Endodermal cell (in vitro differentiated cells): ENCODE results near the gene SYPL2. TPM values are rescaled to one million over a fixed set of nuclear protein-coding genes. Genes with fewer than 3 reads are reported as not detected.

Source experiments
- DNase-seq: peaks from one replicate; pipeline ENCODE4 v3.0.0-alpha.2; 2017
- H3K27ac ChIP-seq: 2 replicates; pipeline ENCODE4 v1.5.1; 2013; ENCODE audit warnings: mild to moderate bottlenecking, low read depth, low read length, moderate library complexity
- H3K27me3 ChIP-seq: 2 replicates; pipeline ENCODE4 v1.6.1; 2013; ENCODE audit warnings: mild to moderate bottlenecking, low read length, moderate library complexity; ENCODE audit not compliant: insufficient read depth, control insufficient read depth, poor library complexity, severe bottlenecking
- H3K36me3 ChIP-seq: 2 replicates; pipeline ENCODE4 v1.7.0; 2013; ENCODE audit warnings: mild to moderate bottlenecking, low read length, moderate library complexity; ENCODE audit not compliant: control insufficient read depth, insufficient read depth
- H3K4me1 ChIP-seq: one replicate; pipeline ENCODE4 v1.7.0; 2013; ENCODE audit warnings: low read length; ENCODE audit not compliant: control insufficient read depth, insufficient read depth
- H3K4me3 ChIP-seq: 2 replicates; pipeline ENCODE4 v1.5.1; 2013; ENCODE audit warnings: mild to moderate bottlenecking, low read length, moderate library complexity
- H3K9ac ChIP-seq: 2 replicates; pipeline ENCODE4 v1.6.1; 2013; ENCODE audit warnings: mild to moderate bottlenecking, low read length, moderate library complexity; ENCODE audit not compliant: poor library complexity, severe bottlenecking; ENCODE audit errors: extremely low read depth
- H3K9me3 ChIP-seq: 2 replicates; pipeline ENCODE4 v1.6.1; 2013; ENCODE audit warnings: mild to moderate bottlenecking, low read length, moderate library complexity; ENCODE audit not compliant: control insufficient read depth
- H3K27ac Mint-ChIP-seq: 2 replicates; pipeline ENCODE4 v1.8.0; 2020; ENCODE audit warnings: mixed read lengths
- H3K27me3 Mint-ChIP-seq: 2 replicates; pipeline ENCODE4 v1.8.0; 2021; ENCODE audit warnings: mild to moderate bottlenecking, mixed read lengths; ENCODE audit not compliant: insufficient read depth
- H3K36me3 Mint-ChIP-seq: 2 replicates; pipeline ENCODE4 v1.8.0; 2020; ENCODE audit warnings: low read depth, mixed read lengths
- H3K4me1 Mint-ChIP-seq: 2 replicates; pipeline ENCODE4 v1.8.0; 2020; ENCODE audit warnings: mixed read lengths
- H3K4me3 Mint-ChIP-seq: 2 replicates; pipeline ENCODE4 v1.8.0; 2020; ENCODE audit warnings: mild to moderate bottlenecking, moderate library complexity, mixed read lengths
- H3K9me3 Mint-ChIP-seq: 2 replicates; pipeline ENCODE4 v1.8.0; 2020; ENCODE audit warnings: mild to moderate bottlenecking, mixed read lengths
- CTCF ChIP-seq: fragments of 200-600 bp; sonication (generic); conservative IDR thresholded peaks from 2 replicates; pipeline ENCODE4 v1.5.0; 2021; ENCODE audit warnings: antibody characterized with exemption, mild to moderate bottlenecking
- WGBS, 2 experiments: methylation state at CpG; one replicate each; pipeline versions ENCODE4 v1.1.5 to v1.1.7; 2013; ENCODE audit warnings: missing lambda C conversion rate in 2 of 2, mixed read lengths in 1 of 2; ENCODE audit not compliant: insufficient coverage in 1 of 2, insufficient read length in 1 of 2; 5-methylcytosine and 5-hydroxymethylcytosine counted together
- total RNA-seq, 2 donors: library from RNA; stranded (reverse); fragmentation: NEBNext Ultra II Directional in 1 of 2; extraction: Animal tissue kit (Norgen Biotek cat#: 25700) in 1 of 2; gene quantifications; 2 replicates in 1 of 2; 3 replicates in 1 of 2; pipeline ENCODE4 v1.2.1, GENCODE V29; 2021

The SYPL2 gene
- total RNA-seq, 2 donors from 2014 or later = 0.64 TPM; not detected in 1

DNA sequence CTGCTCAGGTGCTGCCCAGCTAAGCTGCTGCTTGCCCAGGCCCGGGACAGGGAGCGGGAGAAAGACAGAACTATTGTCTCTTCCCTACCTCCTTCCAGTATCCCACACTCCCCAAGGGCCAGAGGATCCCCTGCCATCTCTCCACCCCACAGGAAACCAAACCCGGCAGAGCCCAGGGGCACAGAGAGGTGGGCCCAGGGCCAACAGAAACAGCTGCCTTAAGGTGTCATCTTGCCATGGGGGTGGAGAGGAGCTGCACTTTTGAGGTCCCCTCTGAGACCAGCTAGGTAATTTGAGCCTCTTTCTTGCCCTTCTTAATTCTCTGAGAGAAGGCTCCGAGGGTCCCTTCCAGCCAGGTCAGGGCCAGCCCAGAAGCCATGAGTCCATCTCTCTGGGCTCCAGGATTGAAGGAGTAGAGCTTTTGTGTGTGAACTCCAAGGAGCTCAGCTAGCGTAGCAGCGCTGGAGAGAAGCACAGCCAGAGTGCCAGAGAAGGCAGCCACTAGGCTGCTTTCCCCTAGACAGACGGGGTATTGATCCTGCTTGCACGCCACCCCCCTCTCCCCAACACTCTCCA is 63.6 kb downstream of the SYPL2 start:
- peaks cover 3% of the 10 kb centered on the region for H3K27me3 Mint-ChIP-seq
- no peak overlapping the region for H3K4me3 ChIP-seq
- H3K36me3 Mint-ChIP-seq = no peaks in the 10 kb centered on the region
- no peak overlapping the region for H3K9ac ChIP-seq
- H3K27me3 ChIP-seq = peaks cover 4% of the 10 kb centered on the region
- no peaks in the 10 kb centered on the region for H3K36me3 ChIP-seq
- no peak overlapping the region for H3K27ac Mint-ChIP-seq
- 79 to 86% methylated on average over 4 to 8 of the region's 8 CpGs for WGBS, 2 experiments
- H3K9me3 ChIP-seq = no peaks in the 10 kb centered on the region
- H3K9me3 Mint-ChIP-seq = no peaks in the 10 kb centered on the region
- H3K27ac ChIP-seq = peak overlapping the region; percentile 61
- DNase-seq = no peak
- peaks cover 3% of the 10 kb centered on the region for H3K4me1 ChIP-seq
- H3K4me1 Mint-ChIP-seq = peaks cover 2% of the 10 kb centered on the region
- no peak for TF ChIP-seq CTCF
- H3K4me3 Mint-ChIP-seq = no peak overlapping the region

GRCh38 chr1:109530457-109531087 is 64.2 kb downstream of the SYPL2 start:
- H3K27ac ChIP-seq = peak overlapping the region; percentile 1
- peaks cover 3% of the 10 kb centered on the region for H3K4me1 ChIP-seq
- H3K27me3 ChIP-seq = peaks cover 4% of the 10 kb centered on the region
- Mint-ChIP-seq H3K27me3 (peaks cover 3% of the 10 kb centered on the region), H3K36me3 (no peaks in the 10 kb centered on the region), H3K27ac (no peak overlapping the region), H3K4me3 (no peak overlapping the region), H3K4me1 (peaks cover 2% of the 10 kb centered on the region), H3K9me3 (no peaks in the 10 kb centered on the region)
- no peak for TF ChIP-seq CTCF
- H3K9me3 ChIP-seq = no peaks in the 10 kb centered on the region
- no peak overlapping the region for H3K9ac ChIP-seq
- DNase-seq = no peak
- WGBS, 2 experiments = 86 to 87% methylated on average over 10 to 13 of the region's 13 CpGs
- no peak overlapping the region for H3K4me3 ChIP-seq
- no peaks in the 10 kb centered on the region for H3K36me3 ChIP-seq

GRCh38 chr1:109531380-109531779 is 65.0 kb downstream of the SYPL2 start:
- peaks cover 2% of the 10 kb centered on the region for H3K4me1 Mint-ChIP-seq
- H3K36me3 Mint-ChIP-seq = no peaks in the 10 kb centered on the region

More at GRCh38 chr1:109531380-109531779, 65.0 kb downstream of the SYPL2 start:
- H3K27me3 ChIP-seq = peaks cover 4% of the 10 kb centered on the region
- no peak overlapping the region for H3K27ac ChIP-seq
- TF ChIP-seq CTCF = no peak
- DNase-seq = no peak
- peaks cover 3% of the 10 kb centered on the region for H3K4me1 ChIP-seq
- Mint-ChIP-seq H3K9me3 (no peaks in the 10 kb centered on the region), H3K27ac (no peak overlapping the region), H3K4me3 (no peak overlapping the region), H3K27me3 (peaks cover under 1% of the 10 kb centered on the region)
- no peaks in the 10 kb centered on the region for H3K9me3 ChIP-seq
- no peak overlapping the region for H3K9ac ChIP-seq
- WGBS, 2 experiments = 89 to 100% methylated on average over 1 to 4 of the region's 4 CpGs
- no peak overlapping the region for H3K4me3 ChIP-seq
- no peaks in the 10 kb centered on the region for H3K36me3 ChIP-seq

Other genes with a start within 250 kb of the SYPL2 start
- 10 to 100 TPM; 16.1 to 20.2 TPM for gene CELSR2, start 217.0 kb upstream of the SYPL2 start, total RNA-seq
- 10 to 100 TPM; 38.5 to 72.7 TPM for gene PSRC1, start 183.4 kb upstream of the SYPL2 start, total RNA-seq
- gene MYBPHL, start 159.5 kb upstream of the SYPL2 start, total RNA-seq = not detected
- 10 to 100 TPM; 44.9 to 46.2 TPM for gene SORT1, start 68.6 kb upstream of the SYPL2 start, total RNA-seq
- gene PSMA5, start 40.1 kb upstream of the SYPL2 start, total RNA-seq = 100 to 1,000 TPM; 117 to 122 TPM
- 1 to 10 TPM; 5.1 to 6.1 TPM for gene ATXN7L2, start 17.4 kb downstream of the SYPL2 start, total RNA-seq
- 1 to 10 TPM; 4.8 to 6.5 TPM for gene CYB561D1, start 27.5 kb downstream of the SYPL2 start, total RNA-seq
- gene AMIGO1, start 43.2 kb downstream of the SYPL2 start, total RNA-seq = 1 to 10 TPM; 2.4 to 2.7 TPM
- under 1 TPM in 1 of 2 donors, not detected in 1; 0.93 TPM for gene GPR61, start 73.3 kb downstream of the SYPL2 start, total RNA-seq
- 10 to 100 TPM; 10.1 to 10.9 TPM for gene GNAI3, start 82.1 kb downstream of the SYPL2 start, total RNA-seq
- gene GNAT2, start 153.1 kb downstream of the SYPL2 start, total RNA-seq = not detected
- 10 to 100 TPM; 55.7 to 69.3 TPM for gene AMPD2, start 153.3 kb downstream of the SYPL2 start, total RNA-seq
- 10 to 100 TPM; 20.1 to 28.5 TPM for gene GSTM4, start 189.6 kb downstream of the SYPL2 start, total RNA-seq
- 10 to 100 TPM; 18.4 to 30.3 TPM for gene GSTM2, start 201.5 kb downstream of the SYPL2 start, total RNA-seq
- 10 to 100 TPM; 23.0 to 65.6 TPM for gene GSTM1, start 221.3 kb downstream of the SYPL2 start, total RNA-seq
- gene GSTM5, start 245.7 kb downstream of the SYPL2 start, total RNA-seq = under 1 TPM; 0.13 to 0.70 TPM